T-helper 1 cell (primary cell): ENCODE measurements around the gene PCDHGA7.
"Not testable (repeated sequence)": the region's sequence is repeated elsewhere in the genome, so short reads cannot be mapped to it uniquely, and the experiment has no call there.

Experiments
- DNase-seq, 5 donors: peaks; one replicate each; pipeline ENCODE4 v3.0.0-alpha.2; 2012 to 2020
- total RNA-seq, 4 donors: gene quantifications; one replicate each; lab custom pipeline; 2026; lab: John Stamatoyannopoulos, UW

PCDHGA7 gene
- total RNA-seq, result 0 to 0.24 (median 0.08) reads per million in 4 donors

DNA sequence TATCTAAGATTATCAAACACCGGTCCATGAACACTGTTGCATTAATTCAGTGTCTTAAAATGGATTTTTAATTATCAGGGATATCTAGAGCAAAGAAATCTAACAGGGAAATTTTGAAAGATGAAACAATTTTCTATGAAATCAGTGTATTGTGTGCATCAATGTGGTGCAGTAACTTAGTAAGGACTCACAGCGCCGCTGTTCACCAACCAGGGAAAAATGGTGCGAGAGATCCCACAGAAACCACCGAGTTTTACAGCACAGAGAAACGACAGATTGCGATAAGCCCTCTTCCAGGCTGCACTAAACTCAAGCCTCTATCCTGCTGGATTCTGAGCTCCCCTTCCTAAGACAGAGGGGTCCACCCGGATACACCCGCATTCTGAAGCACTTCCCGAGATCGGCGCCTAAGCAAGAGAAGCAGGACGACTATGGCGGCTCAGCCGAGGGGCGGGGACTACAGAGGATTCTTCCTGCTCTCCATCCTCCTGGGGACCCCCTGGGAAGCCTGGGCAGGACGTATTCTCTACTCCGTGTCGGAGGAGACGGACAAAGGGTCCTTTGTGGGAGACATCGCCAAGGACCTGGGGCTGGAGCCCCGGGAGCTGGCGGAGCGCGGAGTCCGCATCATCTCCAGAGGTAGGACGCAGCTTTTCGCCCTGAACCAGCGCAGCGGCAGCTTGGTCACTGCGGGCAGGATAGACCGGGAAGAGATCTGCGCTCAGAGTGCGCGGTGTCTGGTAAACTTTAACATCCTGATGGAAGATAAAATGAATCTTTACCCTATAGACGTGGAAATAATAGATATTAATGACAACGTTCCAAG is at the start of gene PCDHGA7:
Gene PCDHGA7 (plus strand): TSS at position 274 of the 826 bp plus-strand sequence. CDS start 158 bp downstream, at position 432.
- DNase-seq, result no peak

DNA sequence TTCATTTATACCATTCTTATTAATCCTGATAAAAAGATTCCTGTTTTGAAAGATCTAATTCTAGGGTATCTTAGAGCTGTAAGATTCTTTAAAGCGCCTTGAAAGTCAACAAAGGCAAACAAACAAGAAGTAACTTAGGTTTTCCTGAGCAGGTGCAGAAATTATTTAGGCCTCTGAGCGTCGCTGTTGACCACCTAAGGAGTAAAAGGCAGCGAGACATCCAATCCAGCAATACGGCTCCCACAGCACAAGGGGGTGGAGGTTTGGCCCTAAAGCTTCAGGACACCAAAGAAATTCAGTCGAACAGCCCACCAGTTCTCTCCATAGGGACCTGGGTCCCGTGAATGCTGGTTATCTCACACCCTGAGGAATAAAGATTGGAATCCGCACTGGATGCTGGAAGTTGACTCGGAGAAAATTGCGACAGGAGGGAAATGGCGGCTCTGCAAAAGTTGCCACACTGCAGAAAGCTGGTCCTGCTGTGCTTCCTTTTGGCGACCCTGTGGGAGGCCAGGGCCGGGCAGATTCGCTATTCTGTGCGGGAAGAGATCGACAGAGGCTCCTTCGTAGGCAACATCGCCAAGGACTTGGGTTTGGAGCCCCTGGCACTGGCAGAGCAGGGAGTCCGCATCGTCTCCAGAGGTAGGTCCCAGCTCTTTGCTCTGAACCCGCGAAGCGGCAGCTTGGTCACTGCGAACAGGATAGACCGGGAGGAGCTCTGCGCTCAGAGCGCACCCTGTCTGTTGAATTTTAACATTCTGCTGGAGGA is 43.8 kb upstream of the PCDHGA7 start, which contains the start of gene PCDHGA2:
Gene PCDHGA2 (plus strand): TSS at position 223 of the 769 bp plus-strand sequence.
- DNase-seq, result peak in 1 of 5 donors; percentile 8

GRCh38 chr5:141340781-141341354 is 41.7 kb upstream of the PCDHGA7 start:
- DNase-seq, result not testable (repeated sequence)

DNA sequence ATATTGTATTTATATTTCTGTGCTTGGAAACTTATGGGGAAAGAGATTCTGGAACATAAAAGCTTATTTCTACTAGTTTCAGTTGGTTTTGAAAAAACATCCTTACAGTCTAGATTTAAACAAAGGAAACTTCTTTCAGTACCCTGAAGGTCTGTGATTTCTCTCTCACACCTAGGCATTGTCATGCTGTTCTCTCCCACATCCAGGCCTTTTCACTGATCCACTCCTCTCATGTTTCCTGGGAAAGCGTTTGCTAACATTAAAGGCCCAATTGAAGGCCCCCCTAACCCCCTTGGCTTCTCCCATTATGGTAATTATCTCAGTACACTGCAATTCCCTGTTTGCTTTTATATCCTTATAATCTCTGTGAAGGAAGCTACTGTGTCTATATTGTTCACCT is 39.8 kb upstream of the PCDHGA7 start:
- no peak for DNase-seq

GRCh38 chr5:141343242-141343952 is 39.1 kb upstream of the PCDHGA7 start, which contains the start of gene PCDHGA3:
PCDHGA3 (plus strand) TSS chr5:141343829; CDS start chr5:141344034, 205 bp downstream.
- peak in 1 of 5 donors; percentile 14 for DNase-seq

GRCh38 chr5:141343953-141344463 is 38.5 kb upstream of the PCDHGA7 start:
- DNase-seq, result no peak

DNA sequence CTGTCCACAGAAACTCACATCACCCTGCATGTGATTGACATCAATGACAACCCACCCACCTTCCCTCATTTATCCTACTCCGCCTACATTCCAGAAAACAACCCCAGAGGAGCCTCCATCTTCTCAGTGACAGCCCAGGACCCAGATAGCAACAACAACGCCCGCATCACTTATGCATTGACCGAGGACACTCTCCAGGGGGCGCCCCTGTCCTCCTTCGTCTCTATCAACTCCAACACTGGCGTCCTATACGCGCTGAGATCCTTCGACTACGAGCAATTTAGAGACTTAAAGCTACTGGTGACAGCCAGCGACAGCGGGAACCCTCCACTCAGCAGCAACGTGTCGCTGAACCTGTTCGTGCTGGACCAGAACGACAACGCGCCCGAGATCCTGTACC is 37.2 kb upstream of the PCDHGA7 start:
- no peak for DNase-seq

DNA sequence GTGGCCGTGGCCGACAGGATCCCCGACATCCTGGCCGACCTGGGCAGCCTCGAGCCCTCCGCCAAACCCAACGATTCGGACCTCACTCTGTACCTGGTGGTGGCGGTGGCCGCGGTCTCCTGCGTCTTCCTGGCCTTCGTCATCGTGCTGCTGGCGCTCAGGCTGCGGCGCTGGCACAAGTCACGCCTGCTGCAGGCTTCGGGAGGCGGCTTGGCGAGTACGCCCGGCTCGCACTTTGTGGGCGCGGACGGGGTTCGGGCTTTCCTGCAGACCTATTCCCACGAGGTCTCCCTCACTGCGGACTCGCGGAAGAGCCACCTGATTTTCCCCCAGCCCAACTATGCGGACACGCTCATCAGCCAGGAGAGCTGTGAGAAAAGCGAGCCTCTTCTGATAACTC is 36.5 kb upstream of the PCDHGA7 start:
- DNase-seq, result not testable (repeated sequence)

DNA sequence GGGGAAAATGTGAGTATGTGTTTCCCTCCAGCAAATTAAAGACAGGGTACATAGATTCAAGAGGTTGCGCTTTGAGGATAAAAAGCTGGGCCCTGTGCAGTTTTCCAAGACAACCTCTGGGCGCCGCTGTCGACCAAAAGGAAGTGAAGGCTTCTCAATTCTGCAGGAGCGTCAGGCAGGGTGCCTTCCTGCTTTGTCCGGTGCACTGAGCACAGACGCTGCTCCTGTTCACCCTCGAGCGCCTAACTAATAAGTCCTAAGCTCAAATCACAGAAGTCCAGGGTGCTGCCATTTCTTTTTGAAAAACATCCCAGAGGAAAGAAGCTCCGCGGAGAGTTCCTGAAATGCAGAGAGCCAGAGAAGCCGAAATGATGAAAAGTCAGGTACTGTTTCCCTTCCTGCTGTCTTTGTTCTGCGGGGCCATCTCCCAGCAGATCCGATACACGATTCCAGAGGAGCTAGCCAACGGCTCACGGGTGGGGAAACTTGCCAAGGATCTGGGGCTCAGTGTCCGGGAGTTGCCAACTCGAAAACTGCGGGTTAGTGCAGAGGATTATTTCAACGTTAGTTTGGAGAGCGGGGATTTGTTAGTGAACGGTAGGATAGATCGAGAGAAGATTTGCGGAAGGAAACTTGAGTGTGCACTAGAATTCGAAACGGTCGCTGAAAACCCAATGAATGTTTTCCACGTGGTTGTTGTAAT is 32.5 kb upstream of the PCDHGA7 start, which contains the start of gene PCDHGB1:
Gene PCDHGB1 (plus strand): TSS at position 183 of the 703 bp plus-strand sequence. CDS start 162 bp downstream, at position 345.
- DNase-seq, result peak in 2 of 5 donors; percentile 19 to 25

DNA sequence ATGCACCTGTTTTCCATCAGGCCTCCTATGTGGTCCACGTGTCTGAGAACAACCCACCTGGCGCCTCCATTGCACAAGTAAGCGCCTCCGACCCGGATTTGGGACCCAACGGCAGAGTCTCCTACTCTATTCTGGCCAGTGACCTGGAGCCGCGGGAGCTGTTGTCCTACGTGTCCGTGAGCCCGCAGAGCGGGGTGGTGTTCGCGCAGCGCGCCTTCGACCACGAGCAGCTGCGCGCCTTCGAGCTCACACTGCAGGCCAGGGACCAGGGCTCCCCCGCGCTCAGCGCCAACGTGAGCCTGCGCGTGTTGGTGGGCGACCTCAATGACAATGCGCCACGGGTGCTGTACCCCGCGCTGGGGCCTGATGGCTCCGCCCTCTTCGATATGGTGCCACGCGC is 31.0 kb upstream of the PCDHGA7 start:
- no peak for DNase-seq

DNA sequence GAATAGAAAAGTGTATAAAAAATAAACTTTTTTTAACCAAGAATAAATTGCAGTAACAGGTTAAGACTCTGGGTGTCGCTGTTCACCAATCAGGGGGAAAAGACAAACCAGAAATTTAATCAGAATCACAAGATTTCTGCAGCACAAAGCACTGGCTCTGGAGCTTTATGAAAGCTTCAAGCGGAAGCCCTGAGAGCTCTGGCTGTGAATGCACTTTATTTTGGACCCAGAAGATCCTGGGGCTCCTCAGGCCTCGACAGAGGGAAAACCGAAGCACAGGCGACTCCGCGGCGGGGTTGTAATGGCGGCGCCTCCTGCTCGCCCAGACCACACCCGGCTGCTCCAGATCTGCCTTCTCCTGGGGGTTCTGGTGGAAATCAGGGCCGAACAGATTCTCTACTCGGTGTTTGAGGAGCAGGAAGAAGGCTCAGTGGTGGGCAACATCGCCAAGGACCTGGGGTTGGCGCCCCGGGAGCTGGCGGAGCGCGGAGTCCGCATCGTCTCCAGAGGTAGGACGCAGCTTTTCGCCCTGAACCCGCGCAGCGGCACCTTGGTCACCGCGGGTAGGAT is 27.6 kb upstream of the PCDHGA7 start, which contains the start of gene PCDHGA4:
Gene PCDHGA4 (plus strand): TSS at position 122 of the 570 bp plus-strand sequence. CDS start 87 bp downstream, at position 209.
- no peak for DNase-seq

GRCh38 chr5:141355641-141356040 is 26.9 kb upstream of the PCDHGA7 start:
- DNase-seq, result no peak

DNA sequence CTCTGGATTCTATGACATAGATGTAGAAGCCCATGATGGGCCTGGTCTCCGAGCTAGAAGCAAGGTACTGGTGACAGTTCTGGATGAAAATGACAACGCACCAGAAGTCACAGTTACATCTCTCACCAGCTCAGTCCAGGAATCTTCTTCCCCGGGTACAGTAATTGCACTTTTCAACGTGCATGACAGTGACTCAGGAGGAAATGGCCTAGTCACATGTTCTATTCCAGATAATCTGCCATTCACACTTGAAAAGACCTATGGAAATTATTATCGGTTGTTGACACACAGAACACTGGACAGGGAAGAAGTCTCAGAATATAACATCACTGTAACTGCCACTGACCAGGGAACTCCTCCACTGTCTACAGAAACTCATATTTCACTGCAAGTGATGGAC is 26.4 kb upstream of the PCDHGA7 start:
- no peak for DNase-seq

- DNase-seq, result no peak
Observed at GRCh38 chr5:141356950-141357349, 25.6 kb upstream of the PCDHGA7 start.

- DNase-seq, result peak in 1 of 5 donors; percentile 7
Observed at GRCh38 chr5:141359790-141360426, 22.6 kb upstream of the PCDHGA7 start, which contains the start of gene PCDHGB2. PCDHGB2 (plus strand) TSS chr5:141359994; CDS start chr5:141360136, 142 bp downstream.

- DNase-seq, result no peak
Observed at GRCh38 chr5:141360685-141361084, 21.9 kb upstream of the PCDHGA7 start.

DNA sequence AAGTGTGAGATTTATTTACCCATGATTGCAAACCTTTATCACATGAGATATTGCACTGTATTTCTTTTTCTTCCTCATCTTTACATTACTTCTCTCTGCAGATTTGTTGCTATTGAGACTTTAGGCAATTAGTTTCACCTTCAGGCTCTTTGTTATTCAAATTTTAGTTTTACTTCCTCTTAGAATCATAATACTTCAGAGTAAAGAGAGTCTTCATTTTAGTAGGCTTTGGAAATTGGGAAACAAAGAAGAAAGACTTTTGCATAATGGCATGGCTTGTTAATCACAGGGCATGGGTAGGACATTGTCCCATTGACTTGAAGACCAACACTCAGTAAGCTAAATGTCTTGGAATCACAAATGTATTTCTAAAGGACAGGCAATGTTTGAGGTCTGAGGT is 19.8 kb upstream of the PCDHGA7 start:
- DNase-seq, result no peak

- DNase-seq, result no peak
Observed at GRCh38 chr5:141363952-141364660, 18.4 kb upstream of the PCDHGA7 start, which contains the start of gene PCDHGA5. PCDHGA5 (plus strand) TSS chr5:141364162; CDS start chr5:141364331, 169 bp downstream.
